HCT116 (cell line): Measurements from ENCODE around the gene STK32C. TPM values are rescaled to one million over a fixed set of nuclear protein-coding genes. Genes with fewer than 3 reads are reported as not detected.

Source experiments
- ATAC-seq: fragments of 200-7000 bp; cut with Tn5 transposase; 2 replicates; pipeline ENCODE4 v1.9.1; 2020; ENCODE audit warnings: mild to moderate bottlenecking, moderate library complexity
- BruUV-seq: library from RNA; stranded (reverse); fragments of 400-500 nt; replicated peaks from 2 replicates; lab custom pipeline; 2021; lab: Mats Ljungman, UMichigan
- CTCF ChIA-PET: fragments of 300-600 bp; sonication (Branson Sonifier 250); formaldehyde crosslinking; loops from one replicate; lab custom pipeline; 2021; ENCODE audit warnings: antibody characterized with exemption; lab: Charles Lee
- POLR2A ChIA-PET: fragments of 300-600, 350-600 bp; sonication (Branson Sonifier 250); formaldehyde crosslinking; loops from one replicate; lab custom pipeline; 2021; ENCODE audit warnings: antibody characterized with exemption; lab: Charles Lee
- RAD21 ChIA-PET, 2 experiments: fragments of 300-600 bp; sonication (Branson Sonifier 250); formaldehyde crosslinking; loops; one replicate each; lab custom pipeline; 2023; ENCODE audit warnings: low total read pairs in 2 of 2; ENCODE audit not compliant: uncharacterized antibody in 2 of 2, unreplicated experiment in 2 of 2, low non-redundant PET in 1 of 2; lab: Charles Lee
- DNase-seq: peaks from one replicate; pipeline ENCODE4 v3.0.0-alpha.2; 2010; ENCODE audit warnings: low read depth, low spot score
- H2AFZ ChIP-seq: fragments of 200-600 bp; shearing (Covaris generic), sonication (generic); 2 replicates; pipeline ENCODE4 v1.6.1; 2017; ENCODE audit warnings: low read depth, mixed run types, mixed read lengths, antibody characterized with exemption, low read length; ENCODE audit not compliant: poor library complexity, severe bottlenecking
- H3K27ac ChIP-seq: 2 replicates; pipeline ENCODE4 v1.5.1; 2012; ENCODE audit warnings: low read depth, low read length
- H3K27me3 ChIP-seq: fragments of 200-600 bp; sonication (generic); 2 replicates; pipeline ENCODE4 v1.6.1; 2016; ENCODE audit warnings: mixed run types, low read length, mixed read lengths; ENCODE audit not compliant: insufficient read depth
- H3K36me3 ChIP-seq, 2 experiments: fragments of 200-500 bp in 1 of 2; fragments of 200-600 bp in 1 of 2; sonication (Bioruptor generic) in 1 of 2; sonication (generic) in 1 of 2; 2 replicates each; pipeline versions ENCODE4 v1.5.1 to v1.6.1; 2014 to 2016; ENCODE audit warnings: low read length in 2 of 2, inconsistent platforms in 1 of 2, mixed read lengths in 1 of 2, mixed run types in 1 of 2; ENCODE audit not compliant: insufficient read depth in 2 of 2, control insufficient read depth in 1 of 2
- H3K4me1 ChIP-seq, 2 experiments: fragments of 200-600 bp in 1 of 2; sonication (generic) in 1 of 2; 2 replicates each; pipeline versions ENCODE4 v1.5.1 to v1.6.1; 2012 to 2017; ENCODE audit warnings: low read length in 2 of 2, inconsistent platforms in 1 of 2, mild to moderate bottlenecking in 1 of 2, mixed read lengths in 1 of 2, mixed run types in 1 of 2, moderate library complexity in 1 of 2; ENCODE audit not compliant: insufficient read depth in 2 of 2, control insufficient read depth in 1 of 2
- H3K4me2 ChIP-seq: fragments of 200-600 bp; sonication (generic); 2 replicates; pipeline ENCODE4 v1.6.1; 2017; ENCODE audit warnings: mixed run types, low read length, mixed read lengths
- H3K4me3 ChIP-seq, 2 experiments: fragments of 200-600 bp in 1 of 2; sonication (generic) in 1 of 2; replicated peaks in 1 of 2; 2 replicates each; pipeline ENCODE4 v1.5.1; 2011 to 2016; ENCODE audit warnings: low read length in 2 of 2, control low read depth in 1 of 2, low read depth in 1 of 2, mild to moderate bottlenecking in 1 of 2, mixed read lengths in 1 of 2, mixed run types in 1 of 2
- H3K79me2 ChIP-seq: fragments of 200-600 bp; sonication (generic); 2 replicates; pipeline ENCODE4 v1.6.1; 2017; ENCODE audit warnings: mild to moderate bottlenecking, mixed run types, low read length, moderate library complexity, mixed read lengths; ENCODE audit not compliant: insufficient read depth
- H3K9ac ChIP-seq: fragments of 200-600 bp; sonication (generic); 2 replicates; pipeline ENCODE4 v1.6.1; 2016; ENCODE audit warnings: low read length, mixed read lengths
- H3K9me2 ChIP-seq: fragments of 200-600 bp; sonication (generic), shearing (Covaris generic); 2 replicates; pipeline ENCODE4 v1.6.1; 2017; ENCODE audit warnings: mixed run types, mild to moderate bottlenecking, moderate library complexity; ENCODE audit not compliant: insufficient read depth
- H3K9me3 ChIP-seq, 2 experiments: fragments of 200-500 bp in 1 of 2; fragments of 200-600 bp in 1 of 2; sonication (Bioruptor generic) in 1 of 2; sonication (generic) in 1 of 2; 2 replicates each; pipeline ENCODE4 v1.6.1; 2014 to 2017; ENCODE audit warnings: low read length in 2 of 2, mixed read lengths in 2 of 2, inconsistent platforms in 1 of 2, low read depth in 1 of 2, mild to moderate bottlenecking in 1 of 2, mixed run types in 1 of 2, moderate library complexity in 1 of 2; ENCODE audit not compliant: control insufficient read depth in 1 of 2, insufficient read depth in 1 of 2
- H4K20me1 ChIP-seq: fragments of 200-600 bp; sonication (generic), shearing (Covaris generic); 2 replicates; pipeline ENCODE4 v1.6.1; 2017; ENCODE audit warnings: mixed run types, mild to moderate bottlenecking, moderate library complexity; ENCODE audit not compliant: insufficient read depth
- CBX3 ChIP-seq: IDR thresholded peaks from 2 replicates; pipeline ENCODE4 v1.6.1; 2012; ENCODE audit warnings: low read depth
- CEBPB ChIP-seq: IDR thresholded peaks from 2 replicates; pipeline ENCODE4 v1.6.1; 2012; ENCODE audit warnings: low read depth
- CTCF ChIP-seq, 3 experiments: fragments of 200-600 bp in 1 of 3; sonication (generic) in 1 of 3; IDR thresholded peaks in 2 of 3; conservative IDR thresholded peaks in 1 of 3; 2 replicates each; pipeline ENCODE4 v1.5.1; 2012 to 2017; ENCODE audit warnings: low read depth in 2 of 3, low read length in 2 of 3, antibody characterized with exemption in 1 of 3, borderline replicate concordance in 1 of 3, control low read depth in 1 of 3, mild to moderate bottlenecking in 1 of 3, mixed read lengths in 1 of 3, mixed run types in 1 of 3, moderate library complexity in 1 of 3; ENCODE audit not compliant: insufficient read depth in 1 of 3
- EGR1 ChIP-seq: IDR thresholded peaks from 2 replicates; pipeline ENCODE4 v1.6.1; 2012; ENCODE audit warnings: low read depth
- JUND ChIP-seq: IDR thresholded peaks from 2 replicates; pipeline ENCODE4 v1.6.1; 2012
- MAX ChIP-seq: IDR thresholded peaks from 2 replicates; pipeline ENCODE4 v1.6.1; 2012
- POLR2A ChIP-seq: IDR thresholded peaks from 2 replicates; pipeline ENCODE4 v1.7.0; 2011; ENCODE audit warnings: borderline replicate concordance; ENCODE audit not compliant: insufficient read depth, insufficient read length; ENCODE audit errors: extremely low read depth
- POLR2AphosphoS5 ChIP-seq: IDR thresholded peaks from 2 replicates; pipeline ENCODE4 v1.6.1; 2011; ENCODE audit warnings: mild to moderate bottlenecking, low read depth, low read length, moderate library complexity
- RAD21 ChIP-seq: IDR thresholded peaks from 2 replicates; pipeline ENCODE4 v1.6.1; 2012; ENCODE audit warnings: low read depth, mild to moderate bottlenecking
- REST ChIP-seq: IDR thresholded peaks from 2 replicates; pipeline ENCODE4 v1.6.1; 2012; ENCODE audit warnings: low read depth
- SIN3A ChIP-seq: IDR thresholded peaks from 2 replicates; pipeline ENCODE4 v1.6.1; 2012; ENCODE audit warnings: low read depth
- TCF7L2 ChIP-seq: IDR thresholded peaks from 2 replicates; pipeline ENCODE4 v1.7.0; 2011; ENCODE audit warnings: borderline replicate concordance, inconsistent platforms; ENCODE audit not compliant: insufficient read depth, insufficient read length; ENCODE audit errors: extremely low read depth
- ZFX ChIP-seq: fragments of 450-650 bp; IDR thresholded peaks from 2 replicates; pipeline ENCODE4 v1.6.1; 2017
- intact Hi-C: fragments of 100-400 bp; cut with micrococcal nuclease; formaldehyde crosslinking; loops from 2 replicates; pipeline ENCODE4 v1.10.0; 2022
- total RNA-seq: library from RNA; stranded (reverse); gene quantifications from one replicate; pipeline ENCODE4 v1.2.1, GENCODE V29; 2021; ENCODE audit not compliant: unreplicated experiment

The STK32C gene
- total RNA-seq, 1 experiment from 2014 or later = 29.7 TPM

GRCh38 chr10:132342553-132342952 lies 34.8 kb upstream of the STK32C start:
- intact Hi-C loops = no loop called here
- CTCF ChIA-PET = no interaction called here
- BruUV-seq = no TSS peak

GRCh38 chr10:132341781-132342180 lies 34.0 kb upstream of the STK32C start:
- H2AFZ ChIP-seq = no peak overlapping the region
- no peaks in the 10 kb centered on the region for H3K36me3 ChIP-seq
- no peak overlapping the region for H3K4me2 ChIP-seq
- no peak overlapping the region for H3K9ac ChIP-seq
- ATAC-seq (no peak), DNase-seq (no peak)
- no peaks in the 10 kb centered on the region for H3K9me3 ChIP-seq
- POLR2A ChIA-PET = no interaction called here
- no peaks in the 10 kb centered on the region for H3K4me1 ChIP-seq
- H3K9me2 ChIP-seq = no peaks in the 10 kb centered on the region
- RAD21 ChIA-PET = no interaction called here
- H3K27ac ChIP-seq = no peak overlapping the region
- CTCF ChIA-PET = no interaction called here
- no peaks in the 10 kb centered on the region for H4K20me1 ChIP-seq
- H3K27me3 ChIP-seq = no peaks in the 10 kb centered on the region
- no peak overlapping the region for H3K4me3 ChIP-seq
- no peak for TF ChIP-seq JUND
- no peak for TF ChIP-seq REST
- no peak for TF ChIP-seq POLR2A
- TF ChIP-seq POLR2AphosphoS5 = no peak
- no peak for TF ChIP-seq TCF7L2
- no peak for TF ChIP-seq SIN3A
- no peak for TF ChIP-seq ZFX
- TF ChIP-seq MAX = no peak
- no peak for TF ChIP-seq CBX3
- TF ChIP-seq CEBPB = no peak
- TF ChIP-seq RAD21 = no peak
- TF ChIP-seq EGR1 = no peak
- intact Hi-C loops = no loop called here
- no TSS peak for BruUV-seq
- no peaks in the 10 kb centered on the region for H3K79me2 ChIP-seq

More at GRCh38 chr10:132342553-132342952, 34.8 kb upstream of the STK32C start:
- TF ChIP-seq CTCF (IDR thresholded peaks at IDR 0.05 in 2 of 3, conservative IDR thresholded peaks at IDR 0.05 in 1 of 3; ENCODE audit: borderline replicate concordance in 1 of 3, insufficient read depth in 1 of 3, low read depth in 2 of 3, low read length in 2 of 3) (no peak), POLR2AphosphoS5 (no peak)
- Histone ChIP-seq H4K20me1 (no peaks in the 10 kb centered on the region), H3K27ac (no peak overlapping the region), H3K27me3 (no peaks in the 10 kb centered on the region), H3K9ac (no peak overlapping the region), H3K4me3 (no peak overlapping the region), H3K9me2 (no peaks in the 10 kb centered on the region), H3K36me3 (no peaks in the 10 kb centered on the region), H3K4me2 (no peak overlapping the region), H3K4me1 (no peaks in the 10 kb centered on the region), H3K79me2 (no peaks in the 10 kb centered on the region), H3K9me3 (no peaks in the 10 kb centered on the region), H2AFZ (no peak overlapping the region)
- no peak for ATAC-seq
- DNase-seq = no peak
- ChIA-PET POLR2A (no interaction called here), RAD21 (no interaction called here)
